ENCODE data around the gene TAB2. TPM values are rescaled to one million over a fixed set of nuclear protein-coding genes. Genes with fewer than 3 reads are reported as not detected.

The TAB2 gene
- total RNA-seq, 4 donors from 2014 or later: 24.1 to 93.6 (median 51.7) TPM

DNA sequence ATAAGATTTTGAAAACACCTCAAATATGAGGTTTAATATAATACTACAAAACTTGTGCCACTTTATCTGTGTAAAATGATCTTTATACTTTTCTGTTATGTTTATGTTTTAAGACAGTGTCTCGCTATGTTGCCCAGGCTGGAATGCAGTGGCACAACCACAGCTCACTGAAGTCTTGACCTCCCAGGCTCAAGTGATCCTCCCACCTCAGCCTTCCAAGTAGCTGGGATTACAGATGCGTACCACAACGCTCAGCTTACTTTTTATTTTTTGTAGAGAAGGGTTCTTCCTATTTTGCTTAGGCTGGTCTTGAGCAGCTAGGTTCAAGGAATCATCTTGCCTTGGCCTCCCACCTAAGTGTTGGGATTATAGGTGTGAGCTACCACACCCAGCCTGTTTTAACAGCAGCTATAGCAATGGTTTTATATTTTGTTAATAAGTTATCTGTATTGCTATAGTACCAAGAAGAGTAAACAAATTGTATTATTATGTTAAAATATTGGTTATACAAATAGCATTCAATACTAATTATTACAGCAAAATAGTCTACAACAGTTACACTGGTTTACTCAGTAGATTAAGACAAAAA, 8.2 kb downstream of the TAB2 start:
- peaks cover 4 to 7% of the 10 kb centered on the region in 2 donors for H3K4me1 ChIP-seq
- no peak overlapping the region for H3K27ac ChIP-seq
- H3K9me3 ChIP-seq: no peaks in the 10 kb centered on the region

DNA sequence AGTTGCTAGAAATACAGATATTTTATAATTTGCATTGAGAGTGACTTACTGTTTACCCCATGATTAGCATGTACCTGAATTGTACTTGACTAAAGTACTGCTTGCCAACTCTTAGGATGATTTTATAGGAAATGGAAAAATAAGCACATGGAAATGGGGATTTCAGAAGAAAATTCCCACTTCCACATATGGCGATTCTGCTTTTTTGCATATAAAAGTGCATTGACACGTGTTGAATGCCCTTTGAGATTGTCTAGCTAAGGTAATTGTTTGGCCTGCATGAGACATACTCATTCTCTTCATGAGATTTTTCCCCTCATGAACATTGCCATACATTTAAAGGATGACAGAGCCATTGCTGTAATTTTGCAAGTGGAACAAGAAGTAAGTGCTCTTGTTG, 10.1 kb downstream of the TAB2 start:
- TF ChIP-seq, protein P1, sequence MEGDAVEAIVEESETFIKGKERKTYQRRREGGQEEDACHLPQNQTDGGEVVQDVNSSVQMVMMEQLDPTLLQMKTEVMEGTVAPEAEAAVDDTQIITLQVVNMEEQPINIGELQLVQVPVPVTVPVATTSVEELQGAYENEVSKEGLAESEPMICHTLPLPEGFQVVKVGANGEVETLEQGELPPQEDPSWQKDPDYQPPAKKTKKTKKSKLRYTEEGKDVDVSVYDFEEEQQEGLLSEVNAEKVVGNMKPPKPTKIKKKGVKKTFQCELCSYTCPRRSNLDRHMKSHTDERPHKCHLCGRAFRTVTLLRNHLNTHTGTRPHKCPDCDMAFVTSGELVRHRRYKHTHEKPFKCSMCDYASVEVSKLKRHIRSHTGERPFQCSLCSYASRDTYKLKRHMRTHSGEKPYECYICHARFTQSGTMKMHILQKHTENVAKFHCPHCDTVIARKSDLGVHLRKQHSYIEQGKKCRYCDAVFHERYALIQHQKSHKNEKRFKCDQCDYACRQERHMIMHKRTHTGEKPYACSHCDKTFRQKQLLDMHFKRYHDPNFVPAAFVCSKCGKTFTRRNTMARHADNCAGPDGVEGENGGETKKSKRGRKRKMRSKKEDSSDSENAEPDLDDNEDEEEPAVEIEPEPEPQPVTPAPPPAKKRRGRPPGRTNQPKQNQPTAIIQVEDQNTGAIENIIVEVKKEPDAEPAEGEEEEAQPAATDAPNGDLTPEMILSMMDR (IDR thresholded peaks at IDR 0.05): no peak
- no peak for TF ChIP-seq POLR2A (IDR thresholded peaks at IDR 0.05)
- H3K36me3 ChIP-seq: no peaks in the 10 kb centered on the region
- H3K9me3 ChIP-seq: no peaks in the 10 kb centered on the region
- intact Hi-C loops (cut with DNase I; ENCODE audit: low total_unique reads): no loop called here
- H3K27ac ChIP-seq: no peak overlapping the region
- no peak overlapping the region for H3K4me3 ChIP-seq
- no peaks in the 10 kb centered on the region for H3K27me3 ChIP-seq
- peaks cover 4 to 7% of the 10 kb centered on the region in 2 donors for H3K4me1 ChIP-seq
- no peak for DNase-seq

More for the DNA sequence above, 8.2 kb downstream of the TAB2 start:
- TF ChIP-seq, protein P1 (IDR thresholded peaks at IDR 0.05): no peak
- no peak for TF ChIP-seq POLR2A (IDR thresholded peaks at IDR 0.05)
- Histone ChIP-seq H3K27me3 (no peaks in the 10 kb centered on the region), H3K4me3 (no peak overlapping the region), H3K36me3 (no peaks in the 10 kb centered on the region)
- no peak for DNase-seq
- intact Hi-C loops (cut with DNase I; ENCODE audit: low total_unique reads): no loop called here

DNA sequence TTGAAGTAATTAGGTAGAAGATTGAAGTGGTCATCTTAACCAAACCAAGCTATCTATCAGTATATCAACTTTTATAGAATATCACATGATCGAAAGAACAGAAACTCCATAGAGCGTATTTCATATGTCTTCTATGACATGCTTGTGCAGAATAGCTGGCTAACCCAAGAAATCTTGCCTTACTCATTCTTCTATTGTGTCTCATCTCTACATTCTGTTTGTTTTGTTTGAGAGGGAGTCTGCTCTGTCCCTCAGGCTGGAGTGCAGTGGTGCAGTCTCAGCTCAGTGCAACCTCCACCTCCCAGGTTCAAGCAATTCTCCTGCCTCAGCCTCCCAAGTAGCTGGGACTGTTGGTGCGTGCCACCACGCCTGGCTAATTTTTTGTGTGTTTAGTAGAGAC, 10.6 kb downstream of the TAB2 start:
- intact Hi-C loops (cut with DNase I; ENCODE audit: low total_unique reads): no loop called here
- Histone ChIP-seq H3K36me3 (no peaks in the 10 kb centered on the region), H3K4me3 (no peak overlapping the region), H3K4me1 (peaks cover 4 to 7% of the 10 kb centered on the region in 2 donors), H3K27ac (no peak overlapping the region), H3K9me3 (no peaks in the 10 kb centered on the region), H3K27me3 (no peaks in the 10 kb centered on the region)
- TF ChIP-seq, protein P1 (IDR thresholded peaks at IDR 0.05): no peak
- TF ChIP-seq POLR2A (IDR thresholded peaks at IDR 0.05): no peak
- no peak for DNase-seq

DNA sequence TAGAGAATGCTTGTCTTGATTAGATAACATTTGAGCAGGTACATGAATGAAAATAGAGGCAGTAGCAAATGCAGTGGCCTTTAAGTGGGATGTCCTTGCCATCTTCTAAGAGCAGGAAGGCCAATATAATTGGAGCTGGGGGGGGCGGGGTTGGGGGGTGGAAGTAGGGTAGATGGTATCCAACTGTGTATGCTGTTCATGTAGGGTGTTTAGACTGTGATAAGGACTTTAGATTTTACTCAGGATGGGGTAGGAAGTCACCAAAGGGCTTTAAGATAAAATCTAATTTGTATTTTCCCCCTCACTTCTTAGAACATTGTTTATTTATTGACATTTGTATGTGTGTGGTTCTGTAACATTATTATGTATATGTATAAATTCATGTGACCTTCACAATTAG, 12.0 kb downstream of the TAB2 start:
- Histone ChIP-seq H3K4me1 (peaks cover 2 to 7% of the 10 kb centered on the region in 2 donors), H3K27ac (no peak overlapping the region), H3K36me3 (no peaks in the 10 kb centered on the region), H3K27me3 (no peaks in the 10 kb centered on the region), H3K9me3 (no peaks in the 10 kb centered on the region), H3K4me3 (no peak overlapping the region)
- no peak for DNase-seq
- intact Hi-C loops (cut with DNase I; ENCODE audit: low total_unique reads): no loop called here
- TF ChIP-seq, protein P1 (IDR thresholded peaks at IDR 0.05): no peak
- no peak for TF ChIP-seq POLR2A (IDR thresholded peaks at IDR 0.05)

DNA sequence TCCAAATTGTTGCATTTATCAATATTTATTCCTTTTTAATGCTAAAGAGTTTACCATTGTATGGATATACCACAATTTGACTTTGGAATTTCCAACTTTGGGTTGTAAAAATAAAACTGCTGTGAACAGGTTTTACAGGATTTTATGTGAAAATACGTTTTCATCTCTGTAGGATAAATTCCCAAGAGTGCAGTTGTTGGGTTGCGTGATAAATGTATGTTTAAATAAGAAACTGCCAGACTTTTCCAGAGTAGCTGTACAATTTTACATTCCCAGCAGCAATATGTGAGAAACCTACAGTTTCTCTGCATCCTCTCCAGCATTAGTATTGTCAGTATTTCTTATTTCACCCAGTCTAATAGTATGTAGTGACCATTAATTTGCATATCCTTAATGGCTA, 12.6 kb downstream of the TAB2 start:
- TF ChIP-seq, protein P1 (IDR thresholded peaks at IDR 0.05): no peak
- no peak for TF ChIP-seq POLR2A (IDR thresholded peaks at IDR 0.05)
- H3K27me3 ChIP-seq: no peaks in the 10 kb centered on the region
- no peak for DNase-seq
- intact Hi-C loops (cut with DNase I; ENCODE audit: low total_unique reads): no loop called here
- H3K4me1 ChIP-seq: peaks cover 0 to 7% of the 10 kb centered on the region in 2 donors
- no peak overlapping the region for H3K27ac ChIP-seq
- H3K9me3 ChIP-seq: no peaks in the 10 kb centered on the region
- no peaks in the 10 kb centered on the region for H3K36me3 ChIP-seq
- H3K4me3 ChIP-seq: no peak overlapping the region

Data from uterus (tissue), 4 donors.